Vagina (tissue), 2 donors: ENCODE results near the gene MTA1. TPM values are rescaled to one million over a fixed set of nuclear protein-coding genes. Genes with fewer than 3 reads are reported as not detected.

Experiments
- DNase-seq, 2 donors: peaks; one replicate each; pipeline ENCODE4 v3.0.0-alpha.2; 2017; ENCODE audit errors: extremely low spot score in 2 of 2
- H3K27ac ChIP-seq: fragments of 200-600 bp; sonication (generic); one replicate; pipeline ENCODE4 v1.5.1; 2019
- H3K27me3 ChIP-seq: fragments of 200-600 bp; sonication (generic); one replicate; pipeline ENCODE4 v1.5.1; 2019
- H3K36me3 ChIP-seq, 2 donors: fragments of 200-600 bp; sonication (generic); one replicate each; pipeline ENCODE4 v1.5.1; 2017 to 2019
- H3K4me1 ChIP-seq: fragments of 200-600 bp; sonication (generic); one replicate; pipeline ENCODE4 v1.5.1; 2019
- H3K4me3 ChIP-seq, 2 donors: fragments of 200-600 bp; sonication (generic); 1 replicate in 1 of 2; 2 replicates in 1 of 2; pipeline ENCODE4 v1.5.1; 2016 to 2019
- H3K9me3 ChIP-seq: fragments of 200-600 bp; sonication (generic); one replicate; pipeline ENCODE4 v1.5.1; 2019
- CTCF ChIP-seq, 3 experiments: fragments of 450-650 bp in 2 of 3; fragments of 200-600 bp in 1 of 3; sonication (generic) in 1 of 3; IDR thresholded peaks; one replicate each; pipeline ENCODE4 v1.5.1; 2017 to 2019; ENCODE audit warnings: antibody characterized with exemption in 3 of 3, mild to moderate bottlenecking in 2 of 3, moderate library complexity in 2 of 3
- POLR2A ChIP-seq, 2 donors: fragments of 450-650 bp; IDR thresholded peaks; one replicate each; pipeline ENCODE4 v1.6.1; 2017; ENCODE audit warnings: antibody characterized with exemption in 2 of 2, mild to moderate bottlenecking in 2 of 2, moderate library complexity in 2 of 2
- POLR2AphosphoS5 ChIP-seq, 2 donors: sonication (generic); formaldehyde crosslinking; IDR thresholded peaks; one replicate each; pipeline ENCODE4 v1.9.0; 2017; ENCODE audit warnings: antibody characterized with exemption in 2 of 2, mild to moderate bottlenecking in 2 of 2, low read depth in 1 of 2; ENCODE audit not compliant: insufficient read depth in 1 of 2
- intact Hi-C: fragments of 100-400 bp; cut with DNase I; formaldehyde crosslinking; loops from one replicate; pipeline ENCODE4 v1.15.1; 2023
- total RNA-seq: library from RNA; depleted of rRNA; stranded (reverse); fragments of >200 nt; gene quantifications from one replicate; pipeline ENCODE4 v1.2.3, GENCODE V29; 2016

MTA1 gene
- total RNA-seq, 1 donor from 2014 or later: 82.7 TPM

- DNase-seq: no peak
- peaks cover 84% of the 10 kb centered on the region for H3K4me1 ChIP-seq
- no peaks in the 10 kb centered on the region for H3K36me3 ChIP-seq
- no peaks in the 10 kb centered on the region for H3K9me3 ChIP-seq
- TF ChIP-seq POLR2A (IDR thresholded peaks at IDR 0.05) (no peak), CTCF (IDR thresholded peaks at IDR 0.05) (no peak), POLR2AphosphoS5 (IDR thresholded peaks at IDR 0.05; ENCODE audit: insufficient read depth in 1 of 2, low read depth in 1 of 2) (peak in 1 of 2 donors; percentile 49)
- peak overlapping the region; percentile 69 to 93 for H3K4me3 ChIP-seq
- peak overlapping the region; percentile 84 for H3K27ac ChIP-seq
- intact Hi-C loops: no loop called here
- peaks cover 4% of the 10 kb centered on the region for H3K27me3 ChIP-seq
These were observed 56.6 kb downstream of the MTA1 start for GRCh38 chr14:105476097-105476830.

- peaks cover 4% of the 10 kb centered on the region for H3K27me3 ChIP-seq
- intact Hi-C loops: no loop called here
These were observed 57.4 kb downstream of the MTA1 start for GRCh38 chr14:105476831-105477659.

GRCh38 chr14:105477660-105478397 is 58.2 kb downstream of the MTA1 start:
- H3K4me1 ChIP-seq: peaks cover 84% of the 10 kb centered on the region
- H3K4me3 ChIP-seq: no peak overlapping the region
- no peak for DNase-seq
- no peaks in the 10 kb centered on the region for H3K9me3 ChIP-seq
- no peaks in the 10 kb centered on the region for H3K36me3 ChIP-seq
- peak overlapping the region; percentile 20 for H3K27ac ChIP-seq
- peaks cover 4% of the 10 kb centered on the region for H3K27me3 ChIP-seq
- no peak for TF ChIP-seq POLR2AphosphoS5 (IDR thresholded peaks at IDR 0.05; ENCODE audit: insufficient read depth in 1 of 2, low read depth in 1 of 2)
- TF ChIP-seq CTCF (IDR thresholded peaks at IDR 0.05): no peak
- no peak for TF ChIP-seq POLR2A (IDR thresholded peaks at IDR 0.05)
- intact Hi-C loops: no loop called here

More at GRCh38 chr14:105476831-105477659, 57.4 kb downstream of the MTA1 start:
- peaks cover 84% of the 10 kb centered on the region for H3K4me1 ChIP-seq
- TF ChIP-seq POLR2A (IDR thresholded peaks at IDR 0.05) (no peak), CTCF (IDR thresholded peaks at IDR 0.05) (no peak), POLR2AphosphoS5 (IDR thresholded peaks at IDR 0.05; ENCODE audit: insufficient read depth in 1 of 2, low read depth in 1 of 2) (no peak)
- H3K4me3 ChIP-seq: peak overlapping the region; percentile 69 to 93
- H3K9me3 ChIP-seq: no peaks in the 10 kb centered on the region
- H3K27ac ChIP-seq: peak overlapping the region; percentile 84
- no peak for DNase-seq
- H3K36me3 ChIP-seq: no peaks in the 10 kb centered on the region

GRCh38 chr14:105478398-105479251 is 59.0 kb downstream of the MTA1 start:
- H3K27me3 ChIP-seq: peaks cover 4% of the 10 kb centered on the region
- no peak overlapping the region for H3K4me3 ChIP-seq
- no peaks in the 10 kb centered on the region for H3K36me3 ChIP-seq
- no peaks in the 10 kb centered on the region for H3K9me3 ChIP-seq
- intact Hi-C loops: no loop called here
- no peak for TF ChIP-seq POLR2A (IDR thresholded peaks at IDR 0.05)
- no peak for TF ChIP-seq CTCF (IDR thresholded peaks at IDR 0.05)
- no peak for TF ChIP-seq POLR2AphosphoS5 (IDR thresholded peaks at IDR 0.05; ENCODE audit: insufficient read depth in 1 of 2, low read depth in 1 of 2)
- peak overlapping the region; percentile 20 for H3K27ac ChIP-seq
- peaks cover 84% of the 10 kb centered on the region for H3K4me1 ChIP-seq
- no peak for DNase-seq
